ENCODE results near the gene SNX18.
"Not testable (repeated sequence)": the region's sequence is repeated elsewhere in the genome, so short reads cannot be mapped to it uniquely, and the experiment has no call there.

The SNX18 gene

GRCh38 chr5:54520438-54520846 lies 2.9 kb downstream of the SNX18 start:
- no peak for DNase-seq

DNA sequence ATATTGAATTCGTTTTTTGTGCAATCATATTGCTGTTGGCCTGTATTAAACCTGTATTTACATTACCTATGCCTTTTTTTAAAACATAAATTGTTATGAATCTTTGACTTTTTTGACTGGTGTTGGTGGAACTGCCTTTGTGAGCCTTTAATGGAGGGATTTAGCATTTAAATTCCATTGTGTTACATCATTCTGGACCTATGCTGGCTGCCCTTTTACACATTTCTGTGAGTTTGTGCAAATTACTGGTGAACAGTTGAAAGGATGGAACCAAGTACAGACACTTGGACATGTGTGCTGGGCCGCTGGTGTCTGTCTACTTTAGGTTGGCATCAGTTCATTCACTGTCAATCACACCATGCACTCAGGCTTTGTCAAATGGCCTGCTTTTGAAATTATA lies 3.4 kb downstream of the SNX18 start:
- DNase-seq = no peak

DNA sequence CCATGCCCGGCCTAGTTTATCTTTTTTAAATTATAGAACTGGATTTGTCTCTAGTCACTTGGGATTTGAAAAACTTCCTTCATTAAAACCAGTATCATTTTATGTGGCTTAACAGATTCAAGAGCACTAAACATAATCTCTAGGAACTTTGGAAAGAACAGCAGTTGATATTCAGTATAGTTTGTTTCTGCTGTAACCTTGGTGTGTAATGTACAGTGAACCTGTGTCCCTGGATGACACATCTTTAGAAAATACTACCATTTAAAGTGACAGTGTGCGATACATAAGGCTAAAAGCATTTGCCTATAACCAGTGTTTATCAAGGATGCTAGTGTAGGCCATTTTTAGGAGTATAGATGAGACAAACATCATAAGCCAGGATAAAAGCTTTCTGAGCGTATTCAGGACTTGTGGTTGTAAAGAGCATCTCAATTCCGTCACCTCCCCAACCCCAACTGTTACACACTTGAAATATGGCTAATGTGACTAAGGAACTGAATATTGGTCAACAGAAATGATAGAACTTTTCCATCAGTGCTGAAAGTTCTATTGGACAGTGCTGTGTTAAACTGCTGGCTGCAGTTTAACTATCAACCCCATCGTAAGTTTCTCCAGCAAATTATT lies 4.4 kb downstream of the SNX18 start:
- no peak for DNase-seq

GRCh38 chr5:54523534-54523933 lies 6.0 kb downstream of the SNX18 start:
- no peak for DNase-seq

GRCh38 chr5:54524082-54524481 lies 6.5 kb downstream of the SNX18 start:
- no peak for DNase-seq

- no peak for DNase-seq
Observed at GRCh38 chr5:54524704-54525103, 7.1 kb downstream of the SNX18 start.

GRCh38 chr5:54525261-54525660 lies 7.7 kb downstream of the SNX18 start:
- DNase-seq = no peak

DNA sequence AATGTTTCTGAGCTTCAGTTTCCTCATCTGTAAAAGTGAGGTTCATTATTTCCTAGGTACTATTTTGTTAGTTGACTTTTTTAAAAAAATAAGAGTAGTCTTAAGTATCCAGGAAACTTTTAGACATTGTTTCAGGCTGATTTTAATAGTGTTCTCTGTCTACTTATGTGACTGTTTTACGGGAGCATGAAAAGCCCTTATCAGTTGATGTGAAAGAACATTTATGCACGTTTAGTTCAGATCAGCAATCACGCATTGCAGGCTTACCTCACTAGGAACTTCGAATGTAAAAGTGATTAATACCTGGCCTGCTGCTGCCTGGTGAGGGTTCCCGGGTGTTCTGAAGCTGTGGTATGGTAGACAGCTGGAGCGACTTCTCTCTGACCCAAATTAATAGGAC lies 8.1 kb downstream of the SNX18 start:
- DNase-seq = no peak

DNA sequence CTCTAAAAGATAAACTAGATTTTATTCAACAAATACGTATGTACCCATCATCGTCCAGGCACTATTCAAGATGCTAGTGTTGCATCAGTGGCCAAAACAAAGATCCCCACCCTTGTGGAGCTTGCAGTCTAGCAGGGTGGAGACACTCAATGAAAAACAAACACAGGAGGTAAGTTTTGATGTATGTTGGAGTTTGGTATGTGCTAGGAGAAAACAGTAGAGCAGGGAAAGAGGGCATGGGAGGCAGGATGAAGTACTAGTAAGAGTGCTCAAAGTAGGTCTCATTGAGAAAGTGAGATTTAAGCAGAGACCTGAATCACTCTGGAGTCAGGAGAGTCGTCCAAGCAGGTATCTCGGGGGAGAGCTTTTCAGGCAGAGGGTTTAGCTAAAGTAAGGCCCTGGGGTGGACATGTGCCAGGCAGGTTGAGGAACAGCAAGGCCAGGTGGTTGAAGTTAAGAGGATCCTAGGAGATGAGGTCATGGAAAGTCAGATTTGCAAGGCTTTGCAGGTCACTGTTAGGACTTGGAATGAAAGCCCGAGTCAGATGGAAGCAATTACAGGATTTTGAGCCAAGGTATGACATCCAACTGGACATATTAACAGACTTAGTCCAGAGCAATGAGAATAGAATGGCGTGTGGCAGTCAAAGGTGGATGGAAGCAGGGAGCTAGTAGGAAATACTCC lies 9.2 kb downstream of the SNX18 start:
- DNase-seq = no peak

DNA sequence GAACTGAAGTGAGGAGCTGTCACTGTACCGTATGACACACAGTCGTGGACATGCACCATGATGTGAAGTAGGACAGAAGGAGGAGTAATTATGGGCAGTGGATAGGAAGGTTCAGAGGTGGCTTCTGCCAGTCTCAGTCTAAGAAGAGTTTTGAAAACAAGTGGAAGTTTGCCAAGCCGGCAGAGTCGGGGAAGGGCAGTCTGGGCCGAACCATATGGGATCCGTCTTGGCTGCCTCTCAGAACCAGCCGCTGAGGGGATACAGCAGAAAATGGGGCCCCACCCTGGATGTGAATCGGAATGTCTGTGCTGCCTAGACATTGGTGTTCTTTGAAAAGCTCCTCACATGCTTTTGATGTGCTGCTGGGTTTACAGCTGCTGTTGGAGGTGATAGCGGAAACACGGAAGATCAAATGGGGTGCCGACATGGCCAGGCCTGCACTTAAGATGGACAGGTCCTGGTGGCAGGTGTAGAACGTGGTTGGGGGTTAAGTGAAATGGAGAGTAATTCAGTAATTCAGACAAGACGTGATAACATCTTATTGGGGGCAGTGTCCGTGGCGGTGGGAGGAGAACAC lies 11.2 kb downstream of the SNX18 start:
- DNase-seq = no peak

- DNase-seq = no peak
Observed at GRCh38 chr5:54529565-54529964, 12.0 kb downstream of the SNX18 start.

- DNase-seq = no peak
Observed at GRCh38 chr5:54531546-54531945, 14.0 kb downstream of the SNX18 start.

DNA sequence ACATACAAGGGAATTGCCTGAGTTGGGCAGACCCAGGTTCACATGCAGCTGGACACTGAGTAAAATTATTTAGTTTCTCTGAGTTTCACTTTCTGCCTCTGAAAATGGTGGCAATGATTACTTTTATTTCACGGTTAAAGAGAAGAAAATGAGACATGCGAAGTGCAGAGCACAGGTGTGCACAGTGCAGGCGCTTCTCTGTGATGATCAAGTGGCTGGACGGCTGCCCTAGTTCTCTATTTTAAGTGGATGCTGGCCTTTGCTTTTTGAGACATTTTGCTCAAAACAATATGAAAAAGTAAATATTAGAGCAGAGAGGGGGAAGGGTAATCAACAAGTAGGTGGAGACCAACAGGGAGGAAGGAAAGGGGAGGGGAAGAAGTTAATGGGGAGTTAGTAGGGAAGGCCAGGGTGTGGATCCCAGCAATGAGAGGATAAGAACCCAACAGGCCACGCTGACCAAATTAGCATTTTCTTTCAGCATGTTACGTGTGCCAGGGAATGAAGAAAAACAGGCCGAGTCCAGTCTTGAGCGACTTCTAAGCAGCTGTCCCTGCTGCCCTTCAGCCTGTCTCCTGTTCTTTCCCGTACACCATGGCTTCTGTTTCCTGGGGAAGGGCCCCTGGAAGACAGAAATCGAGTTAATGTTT lies 16.1 kb downstream of the SNX18 start:
- no peak for DNase-seq

GRCh38 chr5:54534191-54535004 lies 16.8 kb downstream of the SNX18 start:
- no peak for DNase-seq

DNA sequence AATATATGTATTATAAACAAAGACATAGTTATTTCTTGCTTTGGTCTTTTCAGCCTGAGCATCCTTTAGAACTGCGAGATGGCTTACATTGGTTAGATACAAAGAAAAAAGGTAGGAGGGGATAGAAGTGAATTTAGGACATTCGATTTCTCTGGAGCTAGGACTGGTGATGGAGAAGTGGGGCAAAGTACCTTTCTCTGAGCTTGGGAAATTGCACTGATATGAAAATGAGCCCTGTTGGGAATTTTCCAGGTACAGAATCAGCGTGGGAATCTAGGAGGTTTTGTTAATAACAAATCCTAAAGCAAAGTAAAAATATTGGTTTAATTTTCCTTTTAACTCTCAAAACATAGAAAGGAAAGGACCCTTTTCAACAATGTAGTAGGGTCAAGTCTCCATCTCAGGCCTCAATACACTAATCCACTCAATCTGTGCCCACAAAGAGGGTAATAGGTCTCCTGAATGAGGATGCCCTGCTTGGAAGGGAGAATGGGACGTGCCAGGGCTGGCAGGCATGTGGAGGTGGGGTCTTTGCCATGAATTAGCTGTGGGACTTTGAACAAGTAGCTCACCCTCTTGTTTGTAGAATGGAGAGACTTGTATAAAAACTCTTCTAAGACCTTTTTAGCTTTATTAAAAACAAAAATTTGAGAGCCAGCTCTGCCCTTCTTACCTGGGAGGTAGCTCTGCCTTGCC lies 17.7 kb downstream of the SNX18 start:
- no peak for DNase-seq

DNA sequence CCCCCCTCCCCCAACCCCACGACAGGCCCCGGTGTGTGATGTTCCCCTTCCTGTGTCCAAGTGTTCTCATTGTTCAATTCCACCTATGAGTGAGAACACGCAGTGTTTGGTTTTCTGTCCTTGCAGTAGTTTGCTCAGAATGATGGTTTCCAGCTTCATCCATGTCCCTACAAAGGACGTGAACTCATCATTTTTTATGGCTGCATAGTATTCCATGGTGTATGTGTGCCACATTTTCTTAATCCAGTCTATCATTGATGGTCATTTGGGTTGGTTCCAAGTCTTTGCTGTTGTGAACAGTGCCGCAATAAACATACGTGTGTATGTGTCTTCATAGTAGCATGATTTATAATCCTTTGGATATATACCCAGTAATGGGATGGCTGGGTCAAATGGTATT lies 18.8 kb downstream of the SNX18 start:
- not testable (repeated sequence) for DNase-seq

DNA sequence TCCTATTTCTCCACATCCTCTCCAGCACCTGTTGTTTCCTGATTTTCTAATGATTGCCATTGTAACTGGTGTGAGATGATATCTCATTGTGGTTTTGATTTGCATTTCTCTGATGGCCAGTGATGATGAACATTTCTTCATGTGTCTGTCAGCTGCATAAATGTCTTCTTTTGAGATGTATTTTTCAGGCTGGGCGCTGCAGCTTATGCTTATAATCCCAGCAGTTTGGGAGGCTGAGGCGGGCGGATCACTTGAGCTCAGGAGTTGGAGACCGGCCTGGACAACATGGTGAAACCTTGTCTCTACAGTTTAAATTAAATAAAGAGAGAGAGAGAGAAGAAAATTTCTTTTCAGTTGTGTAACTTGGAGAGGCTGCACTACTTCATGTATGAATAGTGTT lies 19.3 kb downstream of the SNX18 start:
- DNase-seq = not testable (repeated sequence)

- DNase-seq = no peak
Observed at GRCh38 chr5:54537725-54538124, 20.2 kb downstream of the SNX18 start.

- DNase-seq = no peak
Observed at GRCh38 chr5:54538156-54538555, 20.6 kb downstream of the SNX18 start.

GRCh38 chr5:54539001-54539400 lies 21.4 kb downstream of the SNX18 start:
- DNase-seq = no peak

DNA sequence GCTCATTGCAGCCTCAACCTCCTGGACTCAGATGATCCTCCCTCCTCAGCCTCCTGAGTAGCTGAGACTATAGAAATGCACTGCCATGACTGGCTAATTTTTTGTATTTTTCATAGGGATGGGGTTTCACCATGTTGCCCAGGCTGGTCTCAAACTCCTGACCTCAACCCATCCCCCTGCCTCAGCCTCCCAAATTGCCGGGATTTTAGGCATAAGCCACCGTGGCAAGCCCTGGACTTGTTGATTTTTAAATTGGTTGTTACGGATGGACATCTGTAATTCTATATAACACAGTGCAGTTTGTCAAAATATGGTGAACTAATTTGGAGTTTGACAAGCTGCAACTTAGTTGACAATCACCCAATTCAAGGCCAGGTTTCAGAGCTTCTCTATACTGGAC lies 22.7 kb downstream of the SNX18 start:
- no peak for DNase-seq
